GOT3 (cell line): ENCODE measurements around the gene GOLGA6D.
"Not testable (repeated sequence)": the region's sequence is repeated elsewhere in the genome, so short reads cannot be mapped to it uniquely, and the experiment has no call there.

Source experiments
- DNase-seq: peaks from one replicate; lab custom pipeline; 2025; ENCODE audit warnings: mixed read lengths; lab: John Stamatoyannopoulos, UW

The GOLGA6D gene

GRCh38 chr15:75333654-75334419, 51.2 kb downstream of the GOLGA6D start:
- not testable (repeated sequence) for DNase-seq

- no peak for DNase-seq
Measured at GRCh38 chr15:75335313-75335704, 52.7 kb downstream of the GOLGA6D start.

GRCh38 chr15:75335705-75336355, 53.2 kb downstream of the GOLGA6D start, which contains the start of gene COMMD4:
Gene COMMD4, plus strand, starts transcription at chr15:75336063. Its CDS starts 27 bp downstream, at chr15:75336090.
- peak; percentile 65 for DNase-seq

GRCh38 chr15:75338661-75339240, 56.1 kb downstream of the GOLGA6D start:
- DNase-seq, result no peak

GRCh38 chr15:75339531-75340240, 57.1 kb downstream of the GOLGA6D start:
- DNase-seq, result no peak

GRCh38 chr15:75342221-75342620, 59.6 kb downstream of the GOLGA6D start:
- no peak for DNase-seq

- DNase-seq, result not testable (repeated sequence)
Measured at GRCh38 chr15:75343953-75344352, 61.3 kb downstream of the GOLGA6D start.
